Stimulated activated CD4-positive, alpha-beta T cell treated with anti-CD3 and anti-CD28 coated beads, TNF-alpha, amount 100 ng/mL, for 24 hours (primary cell): ENCODE data around the gene NT5C3B.
"Not testable (repeated sequence)": the region's sequence is repeated elsewhere in the genome, so short reads cannot be mapped to it uniquely, and the experiment has no call there.

Experiments
- DNase-seq, 3 experiments: peaks; one replicate each; pipeline ENCODE4 v3.0.0-alpha.2; 2020; ENCODE audit warnings: low read depth in 3 of 3

The NT5C3B gene

DNA sequence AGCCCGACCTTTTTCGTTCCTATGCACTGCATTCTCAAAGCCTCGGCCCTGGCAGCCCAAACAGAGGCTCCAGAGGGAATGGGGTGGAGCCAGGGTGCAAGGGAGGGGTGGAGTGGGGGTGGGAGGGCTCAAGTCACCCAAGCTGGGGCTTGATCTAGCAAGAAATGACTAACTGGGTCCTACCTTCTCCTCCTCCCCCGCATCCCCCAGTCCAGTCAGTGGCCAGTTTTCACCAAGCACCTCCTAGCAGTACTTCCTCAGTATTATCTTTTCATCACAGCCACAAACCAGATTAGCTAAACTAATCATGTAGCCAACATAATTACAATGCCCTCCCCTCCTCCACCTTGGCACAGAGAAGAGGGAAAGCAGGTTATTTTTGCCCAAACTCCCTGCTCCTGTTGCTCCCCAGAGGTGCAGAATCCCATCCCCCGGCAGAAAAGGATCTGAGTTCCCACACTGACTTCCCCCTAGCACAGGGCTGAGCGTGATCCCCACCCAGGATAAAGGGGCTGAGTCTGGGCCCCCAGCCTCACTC is 51.8 kb downstream of the NT5C3B start:
- no peak for DNase-seq

DNA sequence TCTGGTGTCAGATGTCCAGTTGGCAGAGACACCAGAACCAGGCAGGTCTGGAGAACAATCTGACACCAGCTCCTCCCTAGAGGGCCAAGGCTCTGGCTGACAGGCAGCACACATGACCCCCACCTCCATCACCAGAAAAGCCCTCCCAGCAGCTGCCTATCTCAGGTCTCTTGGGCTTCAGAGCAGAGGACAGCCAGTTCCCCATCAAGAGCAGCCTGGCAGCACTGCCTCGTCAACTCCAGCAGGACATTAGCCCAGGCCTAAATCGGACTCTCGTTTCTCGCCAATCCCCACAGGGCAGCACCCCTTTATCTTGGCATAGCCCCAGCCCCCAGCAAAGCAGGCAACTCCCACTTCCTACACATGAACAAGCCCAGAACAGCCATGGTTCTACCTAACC is 53.9 kb downstream of the NT5C3B start:
- no peak for DNase-seq

DNA sequence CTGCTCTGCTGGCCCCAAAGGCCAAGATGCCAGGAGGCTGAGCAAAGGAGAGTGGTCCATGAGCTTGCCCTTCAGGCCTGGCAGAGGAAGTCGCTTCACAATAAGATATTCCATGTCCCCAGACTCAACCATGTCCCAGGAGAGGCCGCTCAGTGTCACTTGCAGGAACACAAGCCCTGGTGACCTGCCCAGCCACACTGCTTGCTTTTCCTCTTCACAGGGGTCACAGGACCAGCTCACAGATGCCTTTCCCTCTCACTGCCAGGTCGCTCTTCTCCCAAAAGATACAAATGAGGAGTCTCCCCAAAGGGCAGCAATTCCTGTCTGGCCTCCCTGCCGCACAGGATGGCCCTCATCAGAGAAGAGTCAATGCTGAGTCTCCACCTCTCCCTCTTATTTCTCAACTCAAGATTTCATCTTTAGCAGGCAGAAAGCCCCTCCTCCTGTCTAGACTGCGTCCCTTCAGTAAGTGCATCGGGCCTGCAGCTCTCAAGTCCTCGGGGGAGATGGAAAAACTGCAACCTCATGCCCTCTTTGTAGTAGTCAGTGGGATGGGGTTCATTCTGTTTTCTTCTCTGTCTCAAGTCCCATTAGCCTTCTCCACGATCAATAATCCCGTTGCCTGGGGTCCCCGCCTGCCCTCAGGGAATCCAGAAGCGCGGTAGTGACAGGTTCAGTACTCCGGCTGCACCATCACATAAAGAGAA is 54.5 kb downstream of the NT5C3B start:
- no peak for DNase-seq

DNA sequence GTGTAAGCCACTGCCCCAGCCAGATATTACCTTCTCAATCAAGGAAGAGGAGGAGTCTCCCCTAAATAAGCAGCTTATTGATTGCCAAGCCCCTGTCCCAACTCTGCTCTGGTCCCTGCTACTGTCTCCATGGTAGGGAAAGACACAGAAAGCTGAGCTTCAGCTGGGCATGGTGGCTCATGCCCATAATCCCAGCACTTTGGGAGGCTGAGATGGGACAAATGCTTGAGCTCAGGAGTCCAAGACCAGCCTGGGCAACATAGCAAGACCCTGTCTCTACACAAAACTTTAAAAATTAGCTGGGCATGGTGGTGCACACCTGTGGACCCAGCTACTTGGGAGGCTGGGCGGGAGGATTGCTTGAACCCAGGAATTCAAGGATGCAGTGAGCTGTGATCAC is 56.1 kb downstream of the NT5C3B start:
- DNase-seq: no peak

DNA sequence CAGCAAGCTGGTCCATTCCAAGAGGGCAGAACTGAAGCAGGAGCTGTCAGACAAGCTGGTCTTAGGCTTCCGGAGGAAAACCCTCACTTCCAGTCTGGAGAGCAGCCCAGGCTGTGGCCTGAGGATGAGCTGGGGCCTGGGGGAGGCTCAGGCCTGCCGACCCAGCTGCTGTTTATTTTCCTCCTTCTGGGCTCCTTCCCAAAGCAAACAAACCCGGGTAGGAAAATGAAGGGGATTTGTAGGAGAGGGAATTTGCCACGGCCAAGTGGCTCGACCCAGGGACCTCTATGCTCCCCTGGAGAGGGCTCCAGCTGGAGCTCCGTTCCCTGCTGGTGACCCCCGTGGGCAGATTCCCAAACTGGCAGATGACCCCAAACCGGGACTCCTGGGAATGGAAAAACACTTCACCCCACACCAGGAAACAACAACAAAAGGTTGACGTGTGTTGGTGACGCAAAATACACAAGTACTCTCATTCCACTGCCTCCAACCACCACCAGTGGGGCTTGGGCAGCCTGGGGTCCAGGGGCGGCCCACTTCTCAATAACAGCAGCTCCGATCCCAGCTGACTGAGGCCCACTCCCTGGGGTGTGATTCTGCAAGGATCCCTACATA is 58.4 kb downstream of the NT5C3B start:
- DNase-seq: no peak

DNA sequence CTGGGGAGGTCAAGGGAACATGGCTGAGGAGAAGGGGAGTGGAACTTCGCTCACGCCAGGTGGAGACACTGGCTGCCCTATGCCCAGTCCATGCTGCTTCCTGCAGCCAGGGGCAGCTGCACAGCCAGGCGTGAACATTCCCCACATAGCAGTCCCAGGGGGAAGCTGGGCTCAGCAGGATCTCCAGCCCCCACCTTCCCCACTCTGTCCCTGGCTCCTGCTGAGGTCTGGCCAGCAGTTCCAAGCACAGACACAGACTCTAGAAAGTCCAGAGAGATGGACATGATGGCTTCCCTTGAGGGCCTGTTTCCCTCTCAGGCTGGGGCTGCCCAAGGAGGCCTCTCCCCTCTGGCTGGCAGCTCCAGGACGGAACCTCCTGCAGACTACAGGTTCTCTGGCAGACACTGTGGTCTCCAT is 58.9 kb downstream of the NT5C3B start:
- no peak for DNase-seq

DNA sequence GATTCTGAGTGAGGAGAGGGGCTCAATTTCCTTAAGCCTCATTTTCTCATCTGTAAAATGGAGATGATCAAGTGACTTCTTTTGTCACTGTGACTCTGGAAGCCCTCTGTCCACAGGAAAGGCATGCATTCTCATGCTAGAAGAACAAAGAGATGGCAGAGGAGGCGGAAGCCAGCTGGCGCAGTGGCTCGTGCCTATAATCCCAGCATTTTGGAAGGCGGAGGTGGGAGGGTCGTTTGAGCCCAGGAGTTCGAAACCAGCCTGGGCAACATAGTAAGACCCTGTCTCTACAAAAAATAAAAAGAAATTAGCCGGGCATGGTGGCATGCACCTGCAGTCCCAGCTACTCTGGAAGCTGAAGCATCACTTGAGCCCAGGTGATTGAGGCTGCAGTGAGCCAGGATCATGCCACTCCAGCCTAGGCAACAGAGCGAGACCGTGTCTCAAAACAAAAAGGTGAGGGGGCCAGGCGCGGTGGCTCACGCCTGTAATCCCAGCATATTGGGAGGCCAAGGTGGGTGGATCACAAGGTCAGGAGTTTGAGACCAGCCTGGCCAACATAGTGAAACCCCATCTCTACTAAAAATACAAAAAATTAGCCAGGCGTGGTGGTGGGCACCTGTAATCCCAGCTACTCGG is 59.7 kb downstream of the NT5C3B start:
- not testable (repeated sequence) for DNase-seq

DNA sequence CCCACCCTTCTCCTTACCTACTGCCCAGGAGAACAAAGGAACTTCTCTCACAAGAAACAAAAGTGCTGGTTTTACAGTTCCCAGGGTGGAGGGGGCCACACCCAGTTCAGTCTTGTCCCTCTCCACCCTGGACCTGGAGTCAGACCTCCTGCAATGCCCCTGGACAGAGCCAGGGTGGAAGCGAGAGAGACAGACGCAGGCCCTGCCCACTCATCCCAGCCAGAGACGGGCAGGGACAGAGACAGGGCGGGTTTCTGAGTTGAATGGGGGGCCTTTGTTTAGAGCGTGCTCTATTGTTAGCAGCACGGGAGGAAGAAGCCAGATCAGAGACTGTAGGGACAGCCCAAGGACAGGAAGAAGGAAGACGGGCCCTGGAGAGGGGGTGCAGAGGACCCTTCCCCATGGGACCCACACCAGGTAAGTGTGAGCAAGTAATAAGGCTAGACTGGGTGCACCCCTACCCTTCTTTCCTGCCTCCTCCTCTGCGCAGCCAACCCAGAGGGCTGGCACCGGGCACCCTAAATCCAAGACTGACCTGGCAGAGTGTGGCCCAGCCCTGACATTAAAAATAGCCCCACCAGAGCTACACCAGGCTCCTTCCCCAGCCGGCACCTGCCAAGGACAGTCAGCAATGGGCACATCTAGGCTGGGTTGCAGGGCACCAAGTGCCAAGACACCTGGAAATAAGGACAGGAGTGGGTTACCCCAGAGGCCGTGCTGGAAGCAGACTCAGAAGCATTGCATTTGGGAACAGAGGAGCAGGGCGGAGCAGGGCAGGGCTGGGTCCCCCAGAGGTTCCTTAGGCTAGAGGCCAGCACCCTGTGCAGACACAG is 60.4 kb downstream of the NT5C3B start:
- DNase-seq: no peak
